Tibial artery (tissue), 4 donors: ENCODE data around the gene PRR5.

Source experiments
- DNase-seq, 2 donors: peaks; one replicate each; pipeline ENCODE4 v3.0.0-alpha.2; 2019
- H3K27ac ChIP-seq, 2 donors: fragments of 200-600 bp; sonication (generic) in 1 of 2; 1 replicate in 1 of 2; 2 replicates in 1 of 2; pipeline ENCODE4 v1.5.1; 2018 to 2019; ENCODE audit warnings: mild to moderate bottlenecking in 1 of 2
- H3K27me3 ChIP-seq, 2 donors: fragments of 200-600 bp; sonication (generic) in 1 of 2; one replicate each; pipeline versions ENCODE4 v1.5.1 to v1.6.0; 2016 to 2019
- H3K36me3 ChIP-seq, 3 donors: fragments of 200-600 bp; sonication (generic) in 2 of 3; one replicate each; pipeline ENCODE4 v1.5.1; 2016 to 2019; ENCODE audit warnings: mild to moderate bottlenecking in 2 of 3
- H3K4me1 ChIP-seq, 4 donors: fragments of 200-600 bp; sonication (generic) in 2 of 4; 1 replicate in 3 of 4; 2 replicates in 1 of 4; pipeline ENCODE4 v1.5.1; 2016 to 2019
- H3K4me3 ChIP-seq, 2 donors: fragments of 200-600 bp; sonication (generic) in 1 of 2; 1 replicate in 1 of 2; 2 replicates in 1 of 2; pipeline ENCODE4 v1.5.1; 2018 to 2019; ENCODE audit warnings: mild to moderate bottlenecking in 2 of 2
- H3K9me3 ChIP-seq, 3 donors: fragments of 200-600 bp; sonication (generic) in 1 of 3; one replicate each; pipeline ENCODE4 v1.5.1; 2016 to 2019
- CTCF ChIP-seq, 2 experiments: fragments of 200-600 bp in 1 of 2; fragments of 450-650 bp in 1 of 2; IDR thresholded peaks; one replicate each; pipeline ENCODE4 v1.5.1; 2017 to 2019; ENCODE audit warnings: antibody characterized with exemption in 2 of 2, mild to moderate bottlenecking in 1 of 2, moderate library complexity in 1 of 2
- intact Hi-C: fragments of 100-400 bp; cut with DNase I; formaldehyde crosslinking; loops from one replicate; pipeline ENCODE4 v1.15.0; 2023; ENCODE audit warnings: low total_unique reads

PRR5 gene

DNA sequence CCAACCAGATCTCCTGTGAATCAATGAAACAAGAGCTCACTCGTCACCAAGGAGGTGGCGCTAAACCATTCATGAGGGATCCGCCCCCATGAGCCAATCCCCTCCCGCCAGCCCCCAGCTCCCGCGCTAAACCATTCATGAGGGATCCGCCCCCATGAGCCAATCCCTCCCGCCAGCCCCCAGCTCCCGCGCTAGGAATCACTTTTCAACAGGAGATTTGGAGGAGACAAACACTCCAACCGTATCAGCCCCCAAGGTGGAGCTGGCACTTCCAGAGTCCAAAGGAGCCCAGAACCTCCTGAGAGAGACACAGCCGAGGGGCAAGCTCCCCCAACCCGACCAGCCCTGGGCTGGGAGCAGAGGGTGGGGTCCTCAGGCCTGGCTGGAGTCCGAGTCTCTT lies 40.9 kb upstream of the PRR5 start:
- no peak for DNase-seq
- intact Hi-C loops, result no loop called here
- TF ChIP-seq CTCF (IDR thresholded peaks at IDR 0.05), result no peak

GRCh38 chr22:44661659-44662569 lies 40.1 kb upstream of the PRR5 start:
- intact Hi-C loops, result no loop called here
- TF ChIP-seq CTCF (IDR thresholded peaks at IDR 0.05), result no peak
- Histone ChIP-seq H3K4me1 (peaks cover 0 to 15% (median 8%) of the 10 kb centered on the region in 4 donors), H3K27me3 (peaks cover 0 to 33% of the 10 kb centered on the region in 2 donors), H3K36me3 (no peaks in the 10 kb centered on the region), H3K9me3 (no peaks in the 10 kb centered on the region), H3K4me3 (no peak overlapping the region), H3K27ac (no peak overlapping the region)
- no peak for DNase-seq

More for the DNA sequence above, 40.9 kb upstream of the PRR5 start:
- H3K27me3 ChIP-seq, result peaks cover 0 to 33% of the 10 kb centered on the region in 2 donors
- no peaks in the 10 kb centered on the region for H3K36me3 ChIP-seq
- H3K4me3 ChIP-seq, result no peak overlapping the region
- no peaks in the 10 kb centered on the region for H3K9me3 ChIP-seq
- H3K4me1 ChIP-seq, result peaks cover 0 to 15% (median 8%) of the 10 kb centered on the region in 4 donors
- no peak overlapping the region for H3K27ac ChIP-seq

- H3K9me3 ChIP-seq, result no peaks in the 10 kb centered on the region
- no peak for TF ChIP-seq CTCF (IDR thresholded peaks at IDR 0.05)
- no peaks in the 10 kb centered on the region for H3K36me3 ChIP-seq
- DNase-seq, result no peak
- peaks cover 0 to 46% of the 10 kb centered on the region in 2 donors for H3K27me3 ChIP-seq
- H3K4me3 ChIP-seq, result no peak overlapping the region
- H3K4me1 ChIP-seq, result peaks cover 0 to 9% (median 5%) of the 10 kb centered on the region in 4 donors
- H3K27ac ChIP-seq, result no peak overlapping the region
- intact Hi-C loops, result no loop called here
Measured at GRCh38 chr22:44663256-44663999, 38.6 kb upstream of the PRR5 start.

DNA sequence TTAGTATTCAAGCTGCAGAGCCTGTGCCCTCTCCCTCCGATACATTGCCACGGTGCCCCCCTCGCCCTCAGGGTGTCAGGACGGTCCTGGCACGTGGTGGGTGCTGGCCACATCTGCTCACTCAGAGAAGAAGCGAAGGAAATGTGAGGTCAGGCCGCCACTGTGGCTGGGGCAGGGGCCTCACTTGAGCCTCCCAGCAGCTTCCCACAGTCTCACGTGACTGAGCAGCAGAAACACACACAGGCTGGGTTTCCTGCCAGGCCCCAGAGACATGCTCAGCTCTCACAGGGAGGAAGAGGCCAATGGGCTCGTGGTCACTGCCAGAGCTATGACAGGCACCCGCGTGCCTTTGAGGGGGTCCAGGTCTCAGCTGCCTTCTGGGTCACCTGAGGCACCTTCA lies 37.9 kb upstream of the PRR5 start:
- peaks cover 0 to 50% of the 10 kb centered on the region in 2 donors for H3K27me3 ChIP-seq
- TF ChIP-seq CTCF (IDR thresholded peaks at IDR 0.05), result no peak
- H3K4me1 ChIP-seq, result peaks cover 0 to 7% (median 5%) of the 10 kb centered on the region in 4 donors
- intact Hi-C loops, result no loop called here
- no peaks in the 10 kb centered on the region for H3K9me3 ChIP-seq
- peak; percentile 78 to 81 for DNase-seq
- H3K36me3 ChIP-seq, result no peaks in the 10 kb centered on the region
- no peak overlapping the region for H3K4me3 ChIP-seq
- H3K27ac ChIP-seq, result no peak overlapping the region

DNA sequence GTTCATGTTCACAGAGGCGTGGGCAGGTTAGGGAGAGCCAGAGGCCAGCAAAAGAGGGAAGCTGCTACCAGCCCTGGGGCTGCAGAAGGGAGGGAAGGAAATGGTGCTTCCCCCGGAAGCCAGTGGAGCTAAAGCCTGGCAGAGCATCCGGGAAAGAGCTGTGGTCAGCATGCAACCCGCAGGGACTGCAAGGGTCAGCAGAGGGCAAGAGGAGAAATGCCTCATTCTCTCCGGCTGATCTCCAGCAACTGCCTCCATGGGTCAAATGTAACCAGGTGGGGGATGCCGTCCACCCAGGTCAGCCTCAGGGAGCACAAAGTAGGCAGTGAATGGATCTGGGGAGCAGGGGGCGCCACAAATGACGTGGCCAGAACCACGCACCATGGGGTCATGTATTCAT lies 36.9 kb upstream of the PRR5 start:
- Histone ChIP-seq H3K9me3 (no peaks in the 10 kb centered on the region), H3K27me3 (peaks cover 0 to 57% of the 10 kb centered on the region in 2 donors), H3K27ac (no peak overlapping the region), H3K4me3 (no peak overlapping the region), H3K4me1 (peaks cover 0 to 12% (median 6%) of the 10 kb centered on the region in 4 donors), H3K36me3 (no peaks in the 10 kb centered on the region)
- intact Hi-C loops, result no loop called here
- peak in 1 of 2 donors; percentile 57 for DNase-seq
- TF ChIP-seq CTCF (IDR thresholded peaks at IDR 0.05), result no peak
